H1 (cell line): ENCODE data around the gene RNF220. TPM values are rescaled to one million over a fixed set of nuclear protein-coding genes. Genes with fewer than 3 reads are reported as not detected.
A peak's percentile ranks its signal among the peaks of the same experiment; 100 is the strongest.

Experiments
- CTCF ChIA-PET: fragments of 300-600 bp; sonication (Branson Sonifier 250); formaldehyde crosslinking; loops from one replicate; lab custom pipeline; 2021; ENCODE audit not compliant: partially characterized antibody; lab: Charles Lee
- POLR2A ChIA-PET: fragments of 300-600 bp; sonication (Branson Sonifier 250); formaldehyde crosslinking; loops from one replicate; lab custom pipeline; 2021; ENCODE audit warnings: inconsistent platforms; ENCODE audit not compliant: partially characterized antibody; lab: Charles Lee
- DNase-seq, 2 experiments: peaks; one replicate each; pipeline versions ENCODE4 v3.0.0 to v3.0.0-alpha.2; 2010 to 2022; ENCODE audit warnings: low spot score in 2 of 2, low read depth in 1 of 2, mixed read lengths in 1 of 2
- FAIRE-seq: peaks from 2 replicates; lab custom pipeline; 2011; peaks lifted over from hg19 to GRCh38; lab: Jason Lieb, UNC
- H2AFZ ChIP-seq: 2 replicates; pipeline ENCODE4 v1.8.1; 2012; ENCODE audit warnings: low read length, inconsistent platforms
- H2AK5ac ChIP-seq: 2 replicates; pipeline ENCODE4 v1.6.1; 2013; ENCODE audit warnings: low read depth, low read length
- H2BK120ac ChIP-seq: replicated peaks from 2 replicates; pipeline ENCODE3; 2013; ENCODE audit warnings: low read depth, low read length, inconsistent platforms
- H2BK12ac ChIP-seq: 2 replicates; pipeline ENCODE4 v1.6.1; 2013; ENCODE audit warnings: low read depth, low read length
- H2BK15ac ChIP-seq: 2 replicates; pipeline ENCODE4 v1.6.1; 2013; ENCODE audit warnings: low read length
- H2BK20ac ChIP-seq: 2 replicates; pipeline ENCODE4 v1.6.1; 2013; ENCODE audit warnings: low read length
- H2BK5ac ChIP-seq: 2 replicates; pipeline ENCODE4 v1.6.1; 2013; ENCODE audit warnings: low read depth, low read length
- H3K14ac ChIP-seq: 2 replicates; pipeline ENCODE4 v1.6.1; 2013; ENCODE audit warnings: inconsistent platforms; ENCODE audit not compliant: insufficient read length
- H3K18ac ChIP-seq: 2 replicates; pipeline ENCODE4 v1.6.1; 2013; ENCODE audit warnings: low read length; ENCODE audit errors: extremely low read depth
- H3K23ac ChIP-seq: 2 replicates; pipeline ENCODE4 v1.6.1; 2013; ENCODE audit warnings: inconsistent platforms; ENCODE audit not compliant: insufficient read length
- H3K23me2 ChIP-seq: 2 replicates; pipeline ENCODE4 v1.6.1; 2013; ENCODE audit warnings: low read depth, low read length
- H3K27ac ChIP-seq: 2 replicates; pipeline ENCODE4 v1.6.1; 2011; ENCODE audit warnings: low read depth, low read length, inconsistent platforms
- H3K27me3 ChIP-seq, 4 experiments: replicated peaks in 1 of 4; 1 replicate in 1 of 4; 2 replicates in 3 of 4; pipeline versions ENCODE4 v1.6.1 to v1.8.1; 2011 to 2013; ENCODE audit warnings: low read length in 3 of 4, mild to moderate bottlenecking in 3 of 4, inconsistent platforms in 2 of 4, mixed read lengths in 2 of 4, moderate library complexity in 1 of 4; ENCODE audit not compliant: control insufficient read depth in 3 of 4, insufficient read depth in 3 of 4; ENCODE audit errors: extremely low read depth in 1 of 4
- H3K36me3 ChIP-seq, 4 experiments: 2 replicates each; pipeline versions ENCODE4 v1.6.1 to v1.8.1; 2011 to 2013; ENCODE audit warnings: mild to moderate bottlenecking in 4 of 4, low read length in 3 of 4, moderate library complexity in 2 of 4, control low read depth in 1 of 4, inconsistent platforms in 1 of 4; ENCODE audit not compliant: insufficient read depth in 4 of 4, control insufficient read depth in 2 of 4
- H3K4ac ChIP-seq: replicated peaks from 2 replicates; pipeline ENCODE3; 2013; ENCODE audit warnings: low read length, low read depth, mixed read lengths, inconsistent platforms; ENCODE audit not compliant: insufficient read length
- H3K4me1 ChIP-seq, 4 experiments: replicated peaks in 1 of 4; 1 replicate in 1 of 4; 2 replicates in 3 of 4; pipeline versions ENCODE4 v1.6.1 to v1.8.1; 2011 to 2013; ENCODE audit warnings: low read length in 3 of 4, inconsistent platforms in 2 of 4, mixed read lengths in 1 of 4; ENCODE audit not compliant: insufficient read depth in 4 of 4, control insufficient read depth in 3 of 4
- H3K4me2 ChIP-seq, 2 experiments: 2 replicates each; pipeline versions ENCODE4 v1.6.1 to v1.8.1; 2011 to 2013; ENCODE audit warnings: low read depth in 2 of 2, low read length in 2 of 2, control low read depth in 1 of 2, inconsistent platforms in 1 of 2, mild to moderate bottlenecking in 1 of 2; ENCODE audit not compliant: insufficient read depth in 1 of 2
- H3K4me3 ChIP-seq, 4 experiments: fragments of 200-600, 300-600 bp in 1 of 4; sonication (generic), shearing (Covaris generic), sonication (Bioruptor Twin) in 1 of 4; 2 replicates each; pipeline versions ENCODE4 v1.5.1 to v1.8.1; 2011 to 2016; ENCODE audit warnings: low read length in 4 of 4, low read depth in 3 of 4, control low read depth in 2 of 4, inconsistent platforms in 2 of 4, mild to moderate bottlenecking in 2 of 4, mixed read lengths in 1 of 4, moderate library complexity in 1 of 4; ENCODE audit not compliant: insufficient read depth in 2 of 4; ENCODE audit errors: extremely low read depth in 1 of 4
- H3K56ac ChIP-seq: replicated peaks from 2 replicates; pipeline ENCODE3; 2013; ENCODE audit warnings: low read depth, mild to moderate bottlenecking, mixed read lengths, low read length, inconsistent platforms; ENCODE audit not compliant: insufficient read length
- H3K79me1 ChIP-seq: 2 replicates; pipeline ENCODE4 v1.6.1; 2013; ENCODE audit warnings: low read depth, low read length, control low read depth
- H3K79me2 ChIP-seq, 2 experiments: 2 replicates each; pipeline versions ENCODE4 v1.6.1 to v1.8.1; 2012 to 2013; ENCODE audit warnings: low read length in 2 of 2, mild to moderate bottlenecking in 2 of 2, inconsistent platforms in 1 of 2; ENCODE audit not compliant: insufficient read depth in 2 of 2, control insufficient read depth in 1 of 2
- H3K9ac ChIP-seq, 4 experiments: replicated peaks in 1 of 4; 1 replicate in 1 of 4; 2 replicates in 3 of 4; pipeline versions ENCODE4 v1.6.1 to v1.8.1; 2011 to 2013; ENCODE audit warnings: low read depth in 3 of 4, low read length in 3 of 4, control low read depth in 2 of 4, mild to moderate bottlenecking in 2 of 4, moderate library complexity in 2 of 4, inconsistent platforms in 1 of 4; ENCODE audit errors: extremely low read depth in 1 of 4
- H3K9me3 ChIP-seq, 2 experiments: 2 replicates each; pipeline versions ENCODE4 v1.6.1 to v1.8.1; 2012 to 2013; ENCODE audit warnings: mild to moderate bottlenecking in 2 of 2, moderate library complexity in 2 of 2, control low read depth in 1 of 2, inconsistent platforms in 1 of 2, low read depth in 1 of 2, low read length in 1 of 2, mixed read lengths in 1 of 2; ENCODE audit not compliant: insufficient read depth in 2 of 2
- H4K20me1 ChIP-seq, 2 experiments: replicated peaks in 1 of 2; 2 replicates each; pipeline versions ENCODE3 to v1.8.1; 2011 to 2013; ENCODE audit warnings: inconsistent platforms in 2 of 2, low read length in 2 of 2, mild to moderate bottlenecking in 1 of 2; ENCODE audit not compliant: insufficient read depth in 2 of 2, control insufficient read depth in 1 of 2
- H4K5ac ChIP-seq: 2 replicates; pipeline ENCODE4 v1.6.1; 2013; ENCODE audit warnings: low read length, low read depth, mixed read lengths, inconsistent platforms; ENCODE audit not compliant: insufficient read length
- H4K8ac ChIP-seq: 2 replicates; pipeline ENCODE4 v1.8.0; 2013; ENCODE audit warnings: mild to moderate bottlenecking, moderate library complexity, low read length, inconsistent platforms; ENCODE audit not compliant: insufficient read depth; ENCODE audit errors: extremely low read depth
- H4K91ac ChIP-seq: replicated peaks from 2 replicates; pipeline ENCODE3; 2013; ENCODE audit warnings: low read length, mixed read lengths, inconsistent platforms; ENCODE audit not compliant: insufficient read length
- EGR1 ChIP-seq: IDR thresholded peaks from 2 replicates; pipeline ENCODE4 v1.6.1; 2011; ENCODE audit warnings: low read depth, low read length, borderline replicate concordance
- EP300 ChIP-seq, 2 experiments: IDR thresholded peaks; 1 replicate in 1 of 2; 2 replicates in 1 of 2; pipeline ENCODE4 v1.6.1; 2011 to 2012; ENCODE audit warnings: low read depth in 2 of 2, low read length in 2 of 2, mild to moderate bottlenecking in 2 of 2, borderline replicate concordance in 1 of 2, inconsistent platforms in 1 of 2, moderate library complexity in 1 of 2
- PHF8 ChIP-seq: fragments of 200-600 bp; sonication (generic); conservative IDR thresholded peaks from 2 replicates; pipeline ENCODE4 v1.7.1; 2012; ENCODE audit warnings: low read depth, mild to moderate bottlenecking, inconsistent platforms, low read length, moderate library complexity
- RAD21 ChIP-seq, 2 experiments: IDR thresholded peaks in 1 of 2; conservative IDR thresholded peaks in 1 of 2; 2 replicates each; pipeline ENCODE4 v1.6.1; 2011; ENCODE audit warnings: low read depth in 2 of 2, low read length in 2 of 2, improper control_type of control experiment in 1 of 2, inconsistent platforms in 1 of 2, mild to moderate bottlenecking in 1 of 2, moderate library complexity in 1 of 2
- RBBP5 ChIP-seq: IDR thresholded peaks from 2 replicates; pipeline ENCODE4 v1.7.1; 2012; ENCODE audit warnings: low read depth, mild to moderate bottlenecking, inconsistent platforms, low read length, moderate library complexity, borderline replicate concordance
- RNF2 ChIP-seq: fragments of 200-900, 300-1000 bp; sonication (generic); IDR thresholded peaks from 2 replicates; pipeline ENCODE4 v1.7.1; 2016; ENCODE audit warnings: borderline replicate concordance, low read depth, mild to moderate bottlenecking, antibody characterized with exemption, low read length; ENCODE audit not compliant: poor library complexity, severe bottlenecking; ENCODE audit errors: missing control alignments
- RXRA ChIP-seq: IDR thresholded peaks from 2 replicates; pipeline ENCODE4 v1.6.1; 2011; ENCODE audit warnings: low read depth, mild to moderate bottlenecking, low read length, moderate library complexity; ENCODE audit not compliant: insufficient read depth
- ZNF274 ChIP-seq: IDR thresholded peaks from 2 replicates; pipeline ENCODE4 v1.7.0; 2012; ENCODE audit warnings: low read length, borderline replicate concordance; ENCODE audit errors: extremely low read depth
- WGBS, 2 experiments: shearing (Covaris generic) in 1 of 2; methylation state at CpG; one replicate each; pipeline versions ENCODE4 v1.1.6 to v1.1.7; 2013 to 2015; ENCODE audit warnings: low lambda C conversion rate in 2 of 2, mixed read lengths in 2 of 2, inconsistent platforms in 1 of 2, low coverage in 1 of 2, missing lambda C conversion rate in 1 of 2; ENCODE audit not compliant: insufficient replicate concordance in 2 of 2, insufficient coverage in 1 of 2, insufficient read length in 1 of 2; ENCODE audit errors: extremely low coverage in 1 of 2, missing lambda C conversion rate in 1 of 2; 5-methylcytosine and 5-hydroxymethylcytosine counted together
- polyA plus RNA-seq, 7 experiments: library from polyadenylated mRNA; depleted of rRNA in 3 of 7; stranded (reverse) in 5 of 7; unstranded in 2 of 7; fragments of >200 nt in 5 of 7; fragments of 200-250 nt in 2 of 7; gene quantifications; 1 replicate in 5 of 7; 2 replicates in 1 of 7; 4 replicates in 1 of 7; pipeline versions ENCODE4 v1.2.1 to v1.2.3, GENCODE V29; 2011 to 2013; ENCODE audit warnings: missing spikeins in 2 of 7, mixed read lengths in 2 of 7
- total RNA-seq: library from RNA; stranded (reverse); fragmentation: NEBNext Ultra II Directional; extraction: Animal tissue kit (Norgen Biotek cat#: 25700); gene quantifications from 2 replicates; pipeline ENCODE4 v1.2.1, GENCODE V29; 2021

Gene RNF220
- total and polyA plus RNA-seq, 2 of the 8 experiments (the other 6 are each of a cell fraction or from before 2014, with no cell fraction given) = 123 to 160 TPM

DNA sequence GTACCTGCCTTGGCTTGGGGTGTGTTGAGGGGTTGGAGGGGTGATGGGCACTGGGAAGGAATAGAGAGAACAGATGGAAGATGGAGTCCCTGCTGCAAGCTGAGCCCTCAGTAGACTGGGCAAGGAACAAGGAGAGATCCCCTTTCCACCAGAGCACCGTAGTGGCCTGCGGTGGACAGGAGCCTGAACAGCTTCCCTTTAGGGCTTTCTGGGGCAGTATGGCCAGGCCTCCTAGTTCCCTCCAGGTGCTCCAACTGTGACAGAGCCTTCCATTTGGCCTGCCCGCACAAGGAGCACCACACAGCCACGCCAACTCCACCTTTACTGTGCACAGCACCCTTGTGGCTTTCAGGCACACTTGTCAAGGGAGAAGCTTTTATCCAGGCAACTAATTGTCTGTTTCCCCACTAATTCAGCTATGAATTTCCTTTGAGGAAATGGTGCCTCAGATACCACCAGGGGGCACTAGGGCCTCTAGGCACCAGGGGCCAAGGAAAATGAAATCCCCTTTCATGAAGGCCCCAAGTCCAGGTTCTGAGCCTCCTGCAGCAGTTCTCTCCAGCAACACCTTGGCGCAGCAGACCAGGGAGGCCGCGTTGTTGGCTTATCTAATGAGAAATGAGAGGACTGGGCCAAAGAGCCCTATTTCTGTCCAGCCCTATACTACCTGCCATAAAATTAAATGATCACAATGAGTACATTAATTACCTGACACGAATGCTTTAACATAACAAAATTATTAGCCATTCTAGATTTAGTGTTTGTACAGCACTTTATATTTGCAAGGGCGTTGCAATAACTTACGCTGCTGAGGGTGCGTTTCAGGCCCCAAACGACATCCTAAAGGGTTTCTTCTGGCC is 26.9 kb upstream of the RNF220 start:
- peak in 1 of 2 experiments; percentile 77 for DNase-seq
- peak overlapping the region; percentile 94; the same call in 1 of the 2 replicates for H2BK15ac ChIP-seq
- TF ChIP-seq RBBP5 = no peak
- no peak for TF ChIP-seq EP300 (IDR thresholded peaks at IDR 0.05; ENCODE audit: borderline replicate concordance in 1 of 2, low read depth in 2 of 2, low read length in 2 of 2)
- no peak for TF ChIP-seq EGR1
- no peak for TF ChIP-seq RNF2
- no peak for TF ChIP-seq PHF8
- TF ChIP-seq ZNF274 = no peak
- TF ChIP-seq RAD21 (IDR thresholded peaks at IDR 0.05 in 1 of 2, conservative IDR thresholded peaks at IDR 0.05 in 1 of 2; ENCODE audit: low read depth in 2 of 2, low read length in 2 of 2) = peak; percentile 91 to 94
- no peak for TF ChIP-seq RXRA

More for the DNA sequence above, 26.9 kb upstream of the RNF220 start:
- no peak overlapping the region for H4K5ac ChIP-seq
- no peak overlapping the region for H3K4ac ChIP-seq
- no peak overlapping the region for H2BK120ac ChIP-seq
- H3K9me3 ChIP-seq = no peaks in the 10 kb centered on the region
- H3K56ac ChIP-seq = no peak overlapping the region
- H3K14ac ChIP-seq = no peak overlapping the region
- no peaks in the 10 kb centered on the region for H3K36me3 ChIP-seq
- no peaks in the 10 kb centered on the region for H3K23me2 ChIP-seq
- H3K79me1 ChIP-seq = no peaks in the 10 kb centered on the region
- H3K79me2 ChIP-seq = no peaks in the 10 kb centered on the region
- H2AFZ ChIP-seq = no peak overlapping the region
- CTCF ChIA-PET = interaction anchor here (0.6 to 12.0 kb wide), 55 partner anchors 11 to 274 kb away, joined by 3 to 112 read pairs (median 5); partner anchors contain the start of gene RNF220
- H2AK5ac ChIP-seq = no peak overlapping the region
- no peak overlapping the region for H3K4me2 ChIP-seq
- 72% methylated on average over 12 of the region's 12 CpGs; no CpG with 5 or more reads in 1 of the 2 experiments for WGBS, 2 experiments
- peaks cover 0 to 5% (median 2%) of the 10 kb centered on the region in 4 experiments; a peak in 4 of 7 replicates for H3K4me1 ChIP-seq
- H2BK12ac ChIP-seq = peak overlapping the region; percentile 61; the same call in 1 of the 2 replicates
- H3K27me3 ChIP-seq = no peaks in the 10 kb centered on the region
- POLR2A ChIA-PET = interaction anchor here (0.6 to 1.9 kb wide), 5 partner anchors 10 to 254 kb away, joined by 3 to 7 read pairs (median 3); no protein-coding TSS in a partner anchor
- no peaks in the 10 kb centered on the region for H4K20me1 ChIP-seq
- no peak overlapping the region for H3K9ac ChIP-seq
- no peak overlapping the region for H3K27ac ChIP-seq
- peak overlapping the region; percentile 52; the same call in 1 of the 2 replicates for H2BK20ac ChIP-seq
- peak; percentile 87 for FAIRE-seq
- H2BK5ac ChIP-seq = peak overlapping the region; percentile 57; the same call in 1 of the 2 replicates
- no peak overlapping the region for H3K23ac ChIP-seq
- no peak overlapping the region for H4K8ac ChIP-seq
- peak overlapping the region; percentile 71 for H4K91ac ChIP-seq
- H3K18ac ChIP-seq = peak overlapping the region; percentile 33; the same call in 1 of the 2 replicates
- H3K4me3 ChIP-seq = no peak overlapping the region
